SK-N-SH (cell line): ENCODE results near the gene OR2T2. TPM values are rescaled to one million over a fixed set of nuclear protein-coding genes. Genes with fewer than 3 reads are reported as not detected.
"Not testable (repeated sequence)": the region's sequence is repeated elsewhere in the genome, so short reads cannot be mapped to it uniquely, and the experiment has no call there.

Experiments
- CTCF ChIA-PET: fragments of 300-600, 350-600 bp; formaldehyde crosslinking; extraction: SDS; loops from one replicate; lab custom pipeline; 2021; lab: Yijun Ruan, JAX
- POLR2A ChIA-PET: fragments of 350-600 bp; sonication (Branson Sonifier 250); formaldehyde crosslinking; extraction: SDS; loops from one replicate; lab custom pipeline; 2020; ENCODE audit warnings: antibody characterized with exemption, inconsistent platforms; lab: Yijun Ruan, JAX
- DNase-seq: peaks from one replicate; pipeline ENCODE4 v3.0.0; 2012
- H2AFZ ChIP-seq: fragments of 200-600 bp; sonication (generic); 2 replicates; pipeline ENCODE4 v1.8.1; 2016; ENCODE audit warnings: antibody characterized with exemption, mild to moderate bottlenecking, low read depth
- H3F3A ChIP-seq: fragments of 200-600 bp; sonication (generic); replicated peaks from 2 replicates; pipeline ENCODE3; 2016; ENCODE audit warnings: antibody characterized with exemption, mild to moderate bottlenecking; ENCODE audit not compliant: insufficient read depth
- H3K27ac ChIP-seq, 2 experiments: fragments of 200-500 bp in 1 of 2; fragments of 200-600 bp in 1 of 2; sonication (Bioruptor generic) in 1 of 2; sonication (generic), shearing (Covaris generic) in 1 of 2; 2 replicates each; pipeline versions ENCODE4 v1.5.1 to v1.6.1; 2014 to 2016; ENCODE audit warnings: low read depth in 2 of 2, inconsistent platforms in 1 of 2, low read length in 1 of 2, mild to moderate bottlenecking in 1 of 2, mixed read lengths in 1 of 2
- H3K27me3 ChIP-seq: fragments of 200-600 bp; sonication (generic), shearing (Covaris generic); 2 replicates; pipeline ENCODE4 v1.6.1; 2016; ENCODE audit warnings: mixed run types; ENCODE audit not compliant: insufficient read depth
- H3K36me3 ChIP-seq, 2 experiments: fragments of 200-500 bp in 1 of 2; fragments of 200-600 bp in 1 of 2; sonication (Bioruptor generic) in 1 of 2; sonication (generic) in 1 of 2; replicated peaks in 1 of 2; 2 replicates each; pipeline versions ENCODE3 to v1.5.1; 2014 to 2016; ENCODE audit warnings: low read length in 1 of 2, mild to moderate bottlenecking in 1 of 2; ENCODE audit not compliant: insufficient read depth in 2 of 2, control insufficient read depth in 1 of 2
- H3K4me1 ChIP-seq, 2 experiments: fragments of 200-500 bp in 1 of 2; fragments of 200-600 bp in 1 of 2; sonication (Bioruptor generic) in 1 of 2; sonication (generic), shearing (Covaris generic) in 1 of 2; 2 replicates each; pipeline versions ENCODE4 v1.5.1 to v1.6.1; 2014 to 2016; ENCODE audit warnings: low read depth in 1 of 2, low read length in 1 of 2, mixed run types in 1 of 2; ENCODE audit not compliant: insufficient read depth in 2 of 2, control insufficient read depth in 1 of 2
- H3K4me2 ChIP-seq: fragments of 200-600 bp; sonication (generic), shearing (Covaris generic); 2 replicates; pipeline ENCODE4 v1.6.1; 2017; ENCODE audit warnings: mixed run types
- H3K4me3 ChIP-seq, 2 experiments: fragments of 200-500 bp in 1 of 2; fragments of 200-600 bp in 1 of 2; sonication (Bioruptor generic) in 1 of 2; sonication (generic), shearing (Covaris generic) in 1 of 2; 2 replicates each; pipeline versions ENCODE4 v1.5.1 to v1.8.1; 2014 to 2016; ENCODE audit warnings: low read depth in 2 of 2, inconsistent platforms in 1 of 2, low read length in 1 of 2, mild to moderate bottlenecking in 1 of 2, mixed read lengths in 1 of 2, moderate library complexity in 1 of 2
- H3K79me2 ChIP-seq: fragments of 200-600 bp; sonication (generic); 2 replicates; pipeline ENCODE4 v1.8.1; 2017; ENCODE audit warnings: mild to moderate bottlenecking; ENCODE audit not compliant: insufficient read depth
- H3K9ac ChIP-seq: fragments of 200-600 bp; sonication (generic); 2 replicates; pipeline ENCODE4 v1.6.1; 2017; ENCODE audit warnings: mixed run types
- H3K9me2 ChIP-seq: fragments of 200-600 bp; sonication (generic); 2 replicates; pipeline ENCODE4 v1.6.1; 2017; ENCODE audit warnings: mixed run types
- H3K9me3 ChIP-seq: fragments of 200-600 bp; sonication (generic); 2 replicates; pipeline ENCODE4 v1.6.1; 2017; ENCODE audit warnings: mixed run types, mild to moderate bottlenecking, moderate library complexity
- H4K20me1 ChIP-seq: fragments of 200-600 bp; sonication (generic); 2 replicates; pipeline ENCODE4 v1.6.1; 2017; ENCODE audit warnings: mild to moderate bottlenecking, mixed run types; ENCODE audit not compliant: insufficient read depth
- WGBS: methylation state at CpG from one replicate; pipeline ENCODE4 v1.1.6; 2017; ENCODE audit warnings: low lambda C conversion rate; 5-methylcytosine and 5-hydroxymethylcytosine counted together
- polyA plus RNA-seq, 3 experiments: library from polyadenylated mRNA; depleted of rRNA; stranded (reverse); fragments of >200 nt; gene quantifications; 2 replicates each; pipeline ENCODE4 v1.2.3, GENCODE V29; 2012

OR2T2 gene
- polyA plus RNA-seq, 1 of the 3 experiments (the other 2 are of a cell fraction), result not detected

DNA sequence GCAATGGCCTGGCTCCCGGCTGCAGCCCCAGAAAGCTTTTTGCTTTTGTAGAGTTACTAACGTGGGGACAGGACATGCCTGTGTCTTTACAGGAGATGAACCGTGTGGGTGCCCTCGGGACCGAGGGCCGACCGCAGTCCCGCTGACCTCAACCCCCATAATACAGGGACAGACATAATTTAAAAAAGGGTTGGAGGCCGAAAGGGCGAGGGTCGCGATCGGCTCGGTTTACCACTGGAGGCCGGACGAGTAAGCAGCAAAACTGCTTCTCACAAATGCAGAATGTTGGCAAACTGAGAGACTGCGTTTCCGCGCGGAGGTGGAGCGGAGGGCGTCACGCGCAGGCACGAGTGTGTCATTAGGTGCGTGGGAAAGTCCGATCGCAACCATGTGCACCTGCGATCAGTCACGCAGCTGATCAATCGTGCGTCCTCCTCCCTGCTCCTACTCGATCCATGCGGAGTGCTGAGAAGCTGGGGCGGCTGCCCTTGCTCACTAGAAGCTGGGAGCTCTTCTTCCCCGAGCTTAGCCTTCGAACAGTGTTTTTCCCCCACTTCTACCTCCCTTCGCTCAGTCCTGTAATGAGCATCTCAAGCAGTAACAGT is 11.5 kb upstream of the OR2T2 start:
- H3K4me2 ChIP-seq, H3F3A ChIP-seq, H3K9me3 ChIP-seq, H3K4me3 ChIP-seq, H4K20me1 ChIP-seq, H3K79me2 ChIP-seq, H2AFZ ChIP-seq, H3K36me3 ChIP-seq, H3K9ac ChIP-seq, H3K27ac ChIP-seq, H3K4me1 ChIP-seq, DNase-seq, H3K27me3 ChIP-seq, H3K9me2 ChIP-seq, POLR2A ChIA-PET, CTCF ChIA-PET: not testable (repeated sequence)
- WGBS, result 37% methylated on average over 27 of the region's 38 CpGs

DNA sequence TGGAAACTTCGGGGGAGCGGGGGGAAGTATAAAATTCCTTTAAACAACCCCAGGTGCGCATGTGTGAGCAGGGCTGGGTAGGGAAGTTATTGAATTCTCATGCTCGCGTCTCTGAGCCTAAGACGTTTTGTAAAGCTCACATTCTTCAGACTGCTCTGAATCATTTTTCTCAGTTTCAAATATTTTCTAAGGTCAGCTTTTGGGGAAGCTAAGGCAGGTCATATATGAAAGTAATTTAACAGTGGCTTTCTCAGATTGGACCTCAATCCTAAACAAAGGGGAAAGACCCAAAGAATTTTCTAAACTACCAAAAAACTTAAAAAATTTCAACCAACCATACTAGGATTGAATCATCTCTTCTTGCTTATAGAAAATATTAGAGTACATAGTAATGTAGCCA is 10.5 kb upstream of the OR2T2 start:
- H3K9me3 ChIP-seq, CTCF ChIA-PET, POLR2A ChIA-PET, H3K27ac ChIP-seq, H3K9me2 ChIP-seq, H3K4me2 ChIP-seq, H4K20me1 ChIP-seq, H3F3A ChIP-seq, DNase-seq, H3K4me1 ChIP-seq, H3K9ac ChIP-seq, H3K36me3 ChIP-seq, H3K27me3 ChIP-seq, H3K79me2 ChIP-seq, H3K4me3 ChIP-seq, H2AFZ ChIP-seq: not testable (repeated sequence)
- 20% methylated on average over 6 of the region's 6 CpGs for WGBS

DNA sequence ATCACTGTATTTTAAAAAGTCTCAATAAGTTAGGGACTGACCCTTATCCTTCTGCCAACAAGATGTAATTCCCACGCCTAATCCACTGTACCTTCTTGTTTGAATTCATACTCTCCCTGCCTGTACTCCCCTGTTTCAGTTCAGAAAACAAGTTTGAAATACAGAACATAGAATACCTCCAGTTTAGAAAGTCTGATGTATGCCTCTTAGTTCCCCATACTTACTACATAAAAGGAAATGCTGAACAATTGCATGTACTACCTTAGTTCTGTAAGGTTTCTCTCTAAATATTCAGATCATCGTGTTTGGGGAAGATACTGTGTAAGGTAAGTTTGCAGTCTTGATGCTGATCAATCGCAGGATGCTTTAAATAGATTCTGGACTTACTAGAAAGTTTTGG is 9.1 kb upstream of the OR2T2 start:
- H3K4me1 ChIP-seq, H3K36me3 ChIP-seq, H3K9ac ChIP-seq, H2AFZ ChIP-seq, H3K4me3 ChIP-seq, CTCF ChIA-PET, DNase-seq, H3K79me2 ChIP-seq, H3K4me2 ChIP-seq, H3K9me2 ChIP-seq, H3K9me3 ChIP-seq, H3K27ac ChIP-seq, H3K27me3 ChIP-seq, POLR2A ChIA-PET, H3F3A ChIP-seq, H4K20me1 ChIP-seq: not testable (repeated sequence)
- 0% methylated on average over 3 of the region's 3 CpGs for WGBS

GRCh38 chr1:248438668-248439067 is 6.8 kb upstream of the OR2T2 start:
- DNase-seq, H3K9ac ChIP-seq, H3K9me3 ChIP-seq, H3K79me2 ChIP-seq, H3K36me3 ChIP-seq, H3K27me3 ChIP-seq, H3K9me2 ChIP-seq, H3K4me2 ChIP-seq, H3K27ac ChIP-seq, POLR2A ChIA-PET, H3F3A ChIP-seq, H2AFZ ChIP-seq, H3K4me1 ChIP-seq, CTCF ChIA-PET, H3K4me3 ChIP-seq, H4K20me1 ChIP-seq: not testable (repeated sequence)
- 0% methylated on average over 1 of the region's 1 CpG for WGBS

DNA sequence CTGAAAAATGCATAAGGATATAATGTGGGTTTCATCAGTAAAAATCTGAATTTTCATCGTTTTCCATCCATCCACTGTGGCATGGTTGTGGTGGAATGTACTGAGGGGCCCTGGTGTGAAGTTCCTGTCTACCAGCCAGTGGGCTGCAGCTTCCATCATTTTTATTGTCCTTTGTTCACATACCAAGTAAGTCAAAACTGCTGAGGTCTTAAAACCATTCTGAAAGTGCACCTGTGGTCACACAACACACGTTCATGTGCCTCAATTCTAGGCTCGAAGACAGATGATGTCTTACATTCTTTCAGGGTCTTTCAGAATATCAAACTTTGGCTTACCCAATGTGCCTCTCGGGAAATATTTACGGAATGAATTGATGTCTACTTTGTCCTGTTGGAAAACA is 6.2 kb upstream of the OR2T2 start:
- H3K9me3 ChIP-seq, H2AFZ ChIP-seq, H3K4me2 ChIP-seq, H3K36me3 ChIP-seq, H3K27me3 ChIP-seq, H3K27ac ChIP-seq, H3K4me1 ChIP-seq, H3K9ac ChIP-seq, H3K79me2 ChIP-seq, H3K9me2 ChIP-seq, H3F3A ChIP-seq, POLR2A ChIA-PET, H3K4me3 ChIP-seq, CTCF ChIA-PET, DNase-seq, H4K20me1 ChIP-seq: not testable (repeated sequence)
- WGBS, result 0% methylated on average over 5 of the region's 5 CpGs

GRCh38 chr1:248442500-248443277 is 2.7 kb upstream of the OR2T2 start:
- H3K36me3 ChIP-seq, DNase-seq, H3K4me1 ChIP-seq, H3K9ac ChIP-seq, POLR2A ChIA-PET, H2AFZ ChIP-seq, H3K27ac ChIP-seq, H3K4me3 ChIP-seq, CTCF ChIA-PET, H3K9me3 ChIP-seq, H4K20me1 ChIP-seq, H3K9me2 ChIP-seq, H3F3A ChIP-seq, H3K27me3 ChIP-seq, H3K4me2 ChIP-seq, H3K79me2 ChIP-seq: not testable (repeated sequence)
- 0% methylated on average over 1 of the region's 2 CpGs for WGBS
